NCI-H1105 treated with DMSO at 0.1 percent for 48 hours (cell line): ENCODE data around the gene SPINK1.
"Not testable (repeated sequence)": the region's sequence is repeated elsewhere in the genome, so short reads cannot be mapped to it uniquely, and the experiment has no call there.

ENCODE experiments used
- DNase-seq: peaks from one replicate; lab custom pipeline; 2025; lab: John Stamatoyannopoulos, UW

The SPINK1 gene

DNA sequence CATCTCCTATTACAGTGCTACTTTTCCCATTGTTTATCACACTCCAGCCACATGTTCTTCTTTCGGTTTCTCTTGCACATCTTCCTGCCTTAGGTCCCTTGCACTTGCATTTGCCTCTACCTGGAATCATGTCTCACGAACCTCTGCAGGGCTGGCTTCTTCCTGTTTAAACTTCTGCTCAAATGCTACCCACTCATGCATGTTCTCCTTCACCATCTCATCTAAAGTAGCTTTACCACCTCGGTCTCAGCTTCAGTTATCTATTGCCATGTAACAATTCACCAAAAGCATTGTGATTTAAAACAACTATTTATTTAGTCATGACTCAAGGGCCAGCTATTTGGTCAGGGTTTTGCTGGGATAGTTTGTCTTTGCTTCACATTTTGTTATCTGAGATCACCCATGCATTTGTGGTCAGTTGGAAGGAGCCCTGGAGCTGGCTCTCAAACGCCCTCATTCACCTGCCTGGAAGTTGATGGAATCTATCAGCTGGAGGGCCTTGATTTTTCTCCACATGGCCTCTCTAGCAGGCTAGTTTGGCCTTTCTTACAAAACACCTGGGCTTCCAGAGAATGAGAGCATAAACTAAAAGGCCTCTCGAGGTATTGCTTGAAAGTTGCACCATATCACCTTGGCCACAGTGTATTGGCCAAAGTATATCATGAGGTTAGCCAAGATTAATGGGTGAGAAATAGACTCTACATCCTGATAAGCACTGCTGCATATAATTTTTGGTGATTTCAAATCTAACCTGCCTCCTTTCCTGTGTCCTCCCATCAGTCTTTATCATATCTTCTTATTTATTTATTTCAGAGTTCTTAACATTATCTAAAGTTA is 21.4 kb downstream of the SPINK1 start:
- DNase-seq: no peak

DNA sequence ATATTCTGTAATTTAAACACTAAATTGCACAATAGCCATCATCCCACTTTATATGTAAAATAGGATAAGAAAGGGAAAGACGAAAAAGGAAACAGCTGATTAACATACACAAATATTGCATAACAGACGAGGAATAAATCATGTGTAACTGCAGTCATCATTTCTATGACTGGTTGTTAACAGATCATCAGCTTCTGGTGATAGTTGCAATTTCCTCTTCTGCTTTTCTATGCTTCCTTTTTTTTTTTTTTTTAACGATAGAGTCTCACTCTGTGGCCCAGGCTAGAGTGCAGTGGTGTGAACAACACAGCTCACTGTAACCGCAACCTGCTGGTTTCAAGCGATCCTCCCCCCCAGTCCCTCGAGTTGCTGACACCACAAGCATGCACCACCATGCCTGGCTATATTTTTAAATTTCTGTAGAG is 26.4 kb downstream of the SPINK1 start:
- DNase-seq: no peak

DNA sequence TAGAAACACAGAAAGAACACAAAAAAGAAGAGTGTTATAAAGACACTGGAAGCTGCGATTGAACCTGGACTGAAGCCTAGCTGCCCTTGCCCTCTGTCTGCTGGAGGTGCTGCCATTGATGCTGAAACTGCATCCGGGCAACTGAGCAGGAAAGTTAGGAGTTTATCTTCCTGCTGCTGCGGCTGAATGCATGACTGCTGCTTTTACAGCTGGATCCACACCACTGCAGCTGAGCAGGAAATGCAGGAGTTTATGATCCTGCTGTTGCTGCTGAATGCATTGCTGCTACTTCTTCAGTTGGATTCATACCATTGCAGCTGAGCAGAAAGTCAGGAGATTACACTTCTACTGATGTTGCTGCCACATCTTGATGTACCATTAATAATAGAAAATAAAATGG is 27.1 kb downstream of the SPINK1 start:
- no peak for DNase-seq

DNA sequence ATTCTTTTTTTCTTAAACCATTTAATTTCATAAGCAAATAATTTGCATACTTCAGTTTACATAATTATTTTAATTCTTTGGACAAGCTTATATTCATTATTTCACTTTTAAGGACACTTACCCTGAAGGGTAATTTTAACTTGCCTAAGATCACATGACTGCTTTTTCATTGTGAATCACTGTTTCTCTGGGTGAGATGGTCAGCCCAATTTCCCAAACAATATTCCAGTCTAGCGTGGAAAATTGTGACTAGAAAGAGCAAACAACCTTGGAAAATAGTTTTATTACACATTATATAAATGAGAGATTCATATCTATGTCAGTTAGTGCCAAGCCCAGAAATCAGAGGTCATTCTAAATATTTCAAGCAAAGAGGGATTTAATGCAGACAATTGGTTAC is 27.5 kb downstream of the SPINK1 start:
- DNase-seq: no peak

DNA sequence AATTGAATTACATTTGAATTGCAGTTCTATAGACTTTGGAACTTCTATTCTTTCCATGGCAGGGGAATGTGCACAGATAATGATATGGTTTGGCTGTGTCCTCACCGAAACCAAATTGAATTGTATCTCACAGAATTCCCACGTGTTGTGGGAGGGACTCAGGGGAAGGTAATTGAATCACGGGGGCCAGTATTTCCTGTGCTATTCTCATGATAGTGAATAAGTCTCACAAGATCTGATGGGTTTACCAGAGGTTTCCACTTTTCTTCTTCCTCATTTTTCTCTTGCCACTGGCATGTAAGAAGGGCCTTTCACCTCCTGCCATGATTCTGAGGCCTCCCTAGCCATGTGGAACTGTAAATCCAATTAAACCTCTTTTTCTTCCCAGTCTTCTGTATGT is 28.3 kb downstream of the SPINK1 start:
- not testable (repeated sequence) for DNase-seq

DNA sequence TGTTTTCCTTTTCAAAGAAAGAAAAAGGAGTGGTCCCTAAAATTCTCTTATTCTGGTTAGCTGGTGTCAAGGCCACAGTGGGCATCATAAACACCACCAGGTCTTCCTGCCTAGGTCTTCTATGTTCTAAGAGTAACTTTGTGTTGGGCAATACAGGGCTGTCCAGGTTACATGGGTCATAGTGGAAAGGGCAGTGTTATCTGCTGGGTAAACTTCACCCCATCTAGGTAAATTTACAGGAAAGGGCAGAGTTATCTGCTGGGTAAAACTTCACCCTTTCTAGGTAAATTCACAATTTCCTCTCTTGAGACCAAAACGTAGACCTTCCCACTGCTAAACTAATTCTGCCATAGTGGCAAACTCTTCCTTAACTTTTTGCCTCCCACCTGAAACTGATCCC is 30.0 kb downstream of the SPINK1 start:
- DNase-seq: no peak

DNA sequence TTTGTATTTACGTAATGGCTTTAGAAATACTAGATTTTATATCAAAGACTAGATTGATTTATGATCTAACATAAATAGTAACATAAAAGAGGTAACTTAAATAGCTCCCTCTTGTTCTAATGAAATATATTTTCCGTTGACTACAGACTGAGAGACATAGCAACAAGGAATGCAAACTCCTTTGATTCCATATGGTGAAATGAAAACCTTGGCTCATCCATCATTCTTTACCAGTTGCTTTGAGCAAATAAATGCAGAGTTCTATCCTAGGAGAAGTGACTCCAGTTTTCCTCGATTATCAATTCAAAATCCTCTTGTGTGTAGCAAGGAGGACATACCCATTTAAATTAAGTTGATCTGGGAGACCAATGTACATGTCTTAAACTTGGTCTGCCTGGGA is 31.0 kb downstream of the SPINK1 start:
- no peak for DNase-seq

DNA sequence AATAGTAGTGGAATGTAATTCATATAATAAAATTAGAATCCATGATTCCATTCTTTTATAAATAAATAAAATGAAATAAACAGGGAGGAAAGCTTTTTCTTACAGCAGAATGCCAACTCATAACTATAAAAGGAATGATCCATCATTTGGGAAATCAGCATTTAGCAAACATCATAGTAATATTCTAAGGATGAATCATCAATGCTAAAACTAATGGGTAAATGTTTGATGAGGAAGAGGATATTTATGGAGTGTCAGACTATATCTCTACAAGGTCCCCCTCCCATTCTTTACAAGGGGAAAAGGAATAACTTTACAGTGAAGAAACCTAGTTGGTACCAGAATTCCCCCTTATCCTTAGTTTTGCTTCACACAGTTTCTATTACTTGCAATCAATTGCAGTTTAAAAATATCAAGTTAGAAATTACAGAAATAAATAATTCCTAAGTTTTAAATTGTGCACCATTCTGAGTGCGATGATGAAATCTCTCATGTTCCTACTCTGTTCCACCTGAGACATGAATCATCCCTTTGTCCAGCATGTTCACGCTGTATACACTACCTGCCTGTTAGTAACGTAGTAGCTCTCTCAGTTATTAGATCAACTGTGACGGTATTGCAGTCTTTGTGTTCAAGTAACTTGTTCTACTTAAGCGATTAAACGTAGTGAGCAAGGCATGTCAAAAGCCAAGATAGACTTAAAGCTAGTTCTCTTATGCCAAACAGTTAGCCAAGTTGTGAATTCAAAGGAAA is 34.7 kb downstream of the SPINK1 start:
- DNase-seq: no peak

DNA sequence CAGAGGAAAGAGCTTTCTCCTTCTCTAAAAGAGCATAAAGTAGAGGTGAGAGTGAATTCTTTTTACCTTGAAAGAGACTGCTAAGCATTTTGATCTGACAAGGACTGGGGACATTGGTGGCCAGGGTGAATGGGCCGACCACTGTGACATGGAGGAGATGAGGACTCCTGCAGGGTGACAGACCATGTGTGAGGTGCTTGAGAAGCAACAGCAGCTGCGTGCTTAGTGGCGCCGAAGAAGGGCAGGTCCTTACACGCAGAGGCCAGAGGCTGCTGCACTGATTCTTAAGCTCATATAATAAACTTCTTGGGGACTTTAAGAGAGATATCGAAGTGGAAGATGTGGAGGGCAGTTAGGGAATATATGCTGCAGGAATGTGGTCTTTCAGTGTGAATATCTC is 40.3 kb downstream of the SPINK1 start:
- no peak for DNase-seq

DNA sequence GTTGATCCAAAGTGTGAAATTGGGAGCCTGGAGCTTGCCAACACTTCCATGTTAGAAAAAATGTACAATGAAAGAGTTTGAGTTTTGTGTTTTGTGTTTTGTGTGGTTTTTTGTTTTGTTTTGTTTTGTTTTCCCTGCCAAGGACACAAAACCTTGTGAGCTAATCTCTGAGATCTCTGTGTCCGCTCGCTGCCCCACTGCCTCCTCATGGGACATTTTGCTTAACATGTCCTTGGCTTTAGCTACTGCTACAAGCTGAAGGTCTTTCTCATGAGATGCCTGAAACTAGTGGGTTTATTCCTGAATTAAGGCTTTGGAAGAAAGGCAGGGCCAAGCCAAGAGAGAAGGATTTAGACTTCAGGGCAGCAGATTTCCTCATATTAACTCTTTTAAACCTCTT is 41.7 kb downstream of the SPINK1 start:
- no peak for DNase-seq

DNA sequence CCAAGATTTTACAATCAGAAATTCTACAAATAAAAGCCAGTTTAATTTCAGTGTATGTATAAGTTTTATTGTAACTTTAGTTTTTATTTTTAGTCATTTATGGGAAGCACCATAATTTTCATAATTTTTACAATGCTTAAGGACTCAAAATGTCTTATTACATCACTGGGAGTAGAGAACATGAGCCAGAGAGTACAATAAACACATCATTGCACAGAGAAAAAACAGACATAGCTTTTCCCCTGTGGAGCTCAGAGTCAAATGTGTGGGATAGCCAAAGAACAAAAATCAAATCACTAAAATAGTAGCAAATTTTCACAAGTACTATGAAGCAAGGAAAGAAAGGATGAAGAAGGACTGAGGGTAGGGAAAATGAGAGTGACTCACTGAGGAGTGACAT is 43.4 kb downstream of the SPINK1 start:
- DNase-seq: no peak

DNA sequence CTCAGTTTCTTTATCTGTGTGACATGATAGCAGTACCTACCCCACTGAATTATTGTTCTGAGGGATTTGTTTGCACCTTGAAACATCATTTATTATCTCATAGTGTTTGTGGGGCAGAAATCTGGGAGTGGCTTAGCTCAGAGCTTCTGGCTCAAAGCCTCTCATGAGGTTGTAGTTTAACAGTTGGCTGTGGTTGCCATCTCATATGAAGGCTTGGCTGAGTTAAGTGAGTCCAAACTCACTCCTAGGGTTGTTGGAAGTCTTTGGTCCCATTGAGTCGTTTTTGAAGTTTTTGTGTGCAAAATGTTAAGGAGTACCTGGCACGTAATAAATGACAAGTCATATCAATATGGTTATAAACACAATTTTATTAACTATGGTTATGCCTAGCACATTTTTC is 45.3 kb downstream of the SPINK1 start:
- DNase-seq: no peak

DNA sequence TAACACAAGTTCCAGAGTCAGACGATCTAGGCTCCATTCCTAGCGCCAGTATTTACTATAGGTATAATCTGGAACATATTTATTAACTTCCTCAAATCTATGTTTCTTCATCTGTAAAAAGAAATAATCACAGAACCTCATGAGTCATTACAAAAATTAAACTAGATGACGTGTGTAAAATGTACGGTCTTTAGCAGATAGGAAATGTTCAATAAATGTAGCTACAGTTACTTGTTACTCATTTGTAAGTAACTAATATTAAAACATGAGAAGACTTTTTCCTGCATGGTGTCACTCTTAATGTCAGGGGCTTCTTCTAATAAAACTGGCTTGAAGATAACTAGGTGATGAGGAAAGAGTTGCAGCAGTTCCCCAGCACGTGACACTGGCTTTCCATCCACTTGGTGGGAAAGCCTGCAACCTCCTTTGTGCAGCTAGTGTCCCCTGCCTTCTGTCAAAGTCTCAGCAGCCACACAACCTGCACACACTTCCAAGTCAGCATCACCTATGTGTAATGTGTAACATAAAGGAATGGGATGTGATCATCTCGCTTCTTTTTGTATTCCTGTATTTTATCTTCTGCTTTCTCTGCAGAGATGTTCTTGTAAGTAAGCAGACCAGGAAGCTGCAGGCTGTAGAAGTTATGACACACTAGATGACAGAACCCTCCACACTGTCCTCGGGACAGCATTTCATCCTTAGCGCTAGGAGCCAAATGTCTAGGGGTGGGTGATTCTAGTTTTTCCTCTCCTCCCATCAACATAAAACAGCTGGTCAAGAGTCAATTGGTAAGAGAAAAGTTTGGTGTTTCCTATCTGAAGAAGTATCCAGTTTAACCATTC is 47.1 kb downstream of the SPINK1 start:
- DNase-seq: no peak

DNA sequence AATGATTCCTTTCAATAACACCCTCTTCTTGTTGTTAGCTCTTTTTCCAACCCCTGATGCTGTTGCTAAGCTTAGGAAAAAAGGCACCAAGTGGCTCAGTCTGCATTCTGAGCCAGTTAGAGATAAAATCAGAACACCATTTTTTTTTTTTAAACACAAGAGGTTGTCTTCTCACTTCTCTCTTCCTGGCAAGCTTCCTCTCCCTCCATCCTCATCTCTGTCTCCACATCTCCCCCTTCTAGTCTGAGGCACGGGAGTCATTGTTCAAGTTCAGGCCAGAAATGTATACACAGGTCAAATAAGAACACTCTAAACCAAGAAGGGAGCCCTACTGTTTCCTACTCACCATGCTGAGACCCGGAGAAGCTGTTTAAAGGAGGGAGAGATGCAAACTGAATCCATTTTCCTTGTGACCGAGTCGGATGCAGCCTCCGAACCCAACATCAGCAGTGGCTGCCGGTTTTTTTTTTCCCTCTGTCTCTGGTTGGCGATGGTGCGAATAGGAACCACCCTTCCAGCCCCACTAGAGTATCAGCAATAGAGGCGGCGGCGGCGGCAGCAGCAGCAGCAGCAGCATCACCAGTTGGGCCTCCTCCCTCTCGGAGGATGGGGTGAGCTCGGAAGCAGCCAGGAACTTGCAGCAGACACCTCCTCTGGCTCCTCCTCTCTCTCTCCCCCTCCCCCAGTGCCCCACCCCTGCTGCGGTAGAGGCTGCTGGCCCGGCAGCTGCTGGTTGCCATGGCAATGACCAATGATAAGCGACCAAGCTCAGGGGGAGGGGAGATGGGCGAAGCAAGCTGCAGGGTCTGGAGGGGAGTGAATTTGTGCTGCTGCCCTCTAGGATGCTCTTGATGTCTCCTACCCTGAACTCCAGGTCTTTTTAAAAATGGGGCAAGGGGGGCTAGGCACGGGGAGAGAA is 49.1 kb downstream of the SPINK1 start, which contains the start of gene JAKMIP2:
Gene JAKMIP2 (minus strand): TSS at position 619 of the 919 bp plus-strand sequence. CDS start 110,922 bp downstream, outside the sequence.
- peak; percentile 93 for DNase-seq

DNA sequence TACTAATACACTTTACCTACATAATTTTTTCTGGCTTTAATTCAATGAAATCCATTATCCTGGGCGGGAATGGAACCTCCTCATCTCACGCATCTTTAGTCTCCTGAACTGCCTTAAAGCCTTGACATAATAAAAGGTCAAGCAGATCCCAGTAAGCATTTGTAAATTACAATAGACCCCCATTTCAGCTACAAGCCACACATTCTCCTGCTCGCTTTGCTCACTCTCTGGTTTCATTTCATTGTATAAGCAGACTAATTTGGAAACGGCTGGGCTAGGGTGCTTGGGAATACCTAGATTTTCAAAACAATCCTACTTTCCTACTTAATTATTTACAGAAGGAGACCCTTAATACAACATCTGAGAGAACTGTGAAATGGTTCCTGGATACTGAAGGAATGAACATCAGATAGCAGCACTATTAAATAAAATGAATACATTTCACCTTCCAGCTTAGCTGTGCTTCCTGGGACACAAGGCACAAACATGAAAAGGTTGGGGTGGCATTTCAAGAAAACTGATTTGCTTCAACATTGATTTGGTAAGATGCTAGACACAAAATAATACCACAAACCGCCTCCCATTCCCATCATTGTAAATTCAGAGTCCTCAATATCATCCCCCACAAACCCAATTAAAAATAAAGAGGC is 50.4 kb downstream of the SPINK1 start:
- no peak for DNase-seq

DNA sequence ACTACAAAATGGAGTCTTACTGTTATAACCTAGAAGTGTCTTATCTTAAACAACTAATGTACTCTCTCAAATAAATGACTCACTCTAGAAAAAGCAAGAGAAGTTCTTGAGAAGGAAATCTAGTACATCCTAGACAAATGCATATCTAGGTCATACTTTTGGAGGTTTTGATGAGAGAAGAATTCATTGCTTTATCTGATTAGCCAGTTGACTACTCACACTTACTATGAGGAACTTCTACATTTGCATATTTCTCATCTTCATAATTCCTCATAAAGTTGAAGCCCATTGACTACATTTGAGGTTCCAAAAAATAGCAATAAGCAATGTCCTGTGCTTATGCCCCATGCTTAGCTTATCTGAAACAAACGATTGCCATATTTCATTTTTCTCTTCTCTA is 51.8 kb downstream of the SPINK1 start:
- DNase-seq: no peak

DNA sequence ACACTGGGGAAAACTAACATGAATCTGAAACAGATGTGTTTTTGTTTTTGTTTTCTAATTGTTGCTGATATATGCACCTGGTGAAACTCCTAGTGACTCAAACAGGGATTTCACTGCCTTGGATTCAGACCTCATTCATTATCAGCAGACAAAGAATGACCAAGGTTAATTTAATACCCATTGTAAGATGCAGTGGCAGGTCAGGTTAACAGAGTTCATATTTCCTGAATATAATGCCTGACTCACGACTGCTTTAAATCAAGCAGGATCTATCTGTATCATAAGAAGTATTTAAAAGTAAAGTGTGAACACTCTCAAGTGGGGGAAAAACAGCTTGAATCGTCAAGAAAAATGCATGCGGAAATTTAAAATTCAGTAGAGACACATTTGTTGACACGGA is 54.5 kb downstream of the SPINK1 start:
- no peak for DNase-seq
